Transverse colon (tissue), 4 donors: ENCODE results near the gene DISP1. TPM values are rescaled to one million over a fixed set of nuclear protein-coding genes. Genes with fewer than 3 reads are reported as not detected.

Source experiments
- DNase-seq: peaks from one replicate; pipeline ENCODE4 v3.0.0-alpha.2; 2019
- H3K27ac ChIP-seq, 4 donors: fragments of 200-600 bp; sonication (generic); 2 replicates each; pipeline ENCODE4 v1.5.1; 2016 to 2018; ENCODE audit warnings: inconsistent platforms in 4 of 4
- H3K27me3 ChIP-seq: fragments of 200-600 bp; sonication (generic); 2 replicates; pipeline ENCODE4 v1.5.1; 2017; ENCODE audit warnings: inconsistent platforms
- H3K36me3 ChIP-seq, 4 donors: fragments of 200-600 bp; sonication (generic); 2 replicates each; pipeline ENCODE4 v1.5.1; 2017 to 2019; ENCODE audit warnings: inconsistent platforms in 4 of 4
- H3K4me1 ChIP-seq, 4 donors: fragments of 200-600 bp; sonication (generic); 2 replicates each; pipeline ENCODE4 v1.5.1; 2017 to 2020; ENCODE audit warnings: inconsistent platforms in 4 of 4
- H3K4me3 ChIP-seq, 4 donors: fragments of 200-600 bp; sonication (generic); 1 replicate in 1 of 4; 2 replicates in 3 of 4; pipeline versions ENCODE4 v1.5.1 to v1.6.1; 2017 to 2019; ENCODE audit warnings: inconsistent platforms in 4 of 4
- H3K9me3 ChIP-seq, 2 donors: fragments of 200-600 bp; sonication (generic); 2 replicates each; pipeline ENCODE4 v1.5.1; 2017 to 2019; ENCODE audit warnings: inconsistent platforms in 2 of 2
- EP300 ChIP-seq: sonication (generic); formaldehyde crosslinking; IDR thresholded peaks from one replicate; pipeline ENCODE4 v1.6.1; 2017; ENCODE audit warnings: antibody characterized with exemption, low read depth
- POLR2A ChIP-seq: fragments of 450-650 bp; IDR thresholded peaks from one replicate; pipeline ENCODE4 v1.6.1; 2016; ENCODE audit warnings: antibody characterized with exemption, mild to moderate bottlenecking, moderate library complexity
- POLR2AphosphoS5 ChIP-seq, 3 donors: sonication (generic); formaldehyde crosslinking; IDR thresholded peaks; one replicate each; pipeline ENCODE4 v1.6.1; 2016; ENCODE audit warnings: antibody characterized with exemption in 3 of 3
- WGBS, 2 donors: methylation state at CpG; one replicate each; pipeline ENCODE4 v1.1.5; 2018; ENCODE audit warnings: low coverage in 1 of 2; 5-methylcytosine and 5-hydroxymethylcytosine counted together
- in situ Hi-C, 4 donors: fragments of 200-750 bp; cut with MboI; loops; one replicate each; pipeline versions ENCODE4 v1.15.0 to v1.15.1; 2017; ENCODE audit warnings: low sequenced_read_pairs in 3 of 4, low pct_ligation_motif_present in 1 of 4, low pct_unique_long_range_greater_than_20kb in 1 of 4
- intact Hi-C: fragments of 100-400 bp; cut with DNase I; formaldehyde crosslinking; loops from one replicate; pipeline ENCODE4 v1.15.1; 2023; ENCODE audit warnings: low total_unique reads
- total RNA-seq, 4 donors: library from RNA; depleted of rRNA; stranded (reverse); fragments of >200 nt; gene quantifications; one replicate each; pipeline ENCODE4 v1.1.0, GENCODE V29; 2016
- TF ChIP-seq, protein P1 (sequence below), 5 experiments: fragments of 200-600 bp in 3 of 5; fragments of 450-650 bp in 2 of 5; sonication (generic) in 3 of 5; IDR thresholded peaks; 1 replicate in 2 of 5; 2 replicates in 3 of 5; pipeline ENCODE4 v1.5.1; 2016 to 2017; ENCODE audit warnings: antibody characterized with exemption in 5 of 5, inconsistent platforms in 3 of 5, mild to moderate bottlenecking in 2 of 5, moderate library complexity in 1 of 5

DISP1 gene
- total RNA-seq, 4 donors from 2014 or later: 2.2 to 7.2 (median 5.6) TPM

DNA sequence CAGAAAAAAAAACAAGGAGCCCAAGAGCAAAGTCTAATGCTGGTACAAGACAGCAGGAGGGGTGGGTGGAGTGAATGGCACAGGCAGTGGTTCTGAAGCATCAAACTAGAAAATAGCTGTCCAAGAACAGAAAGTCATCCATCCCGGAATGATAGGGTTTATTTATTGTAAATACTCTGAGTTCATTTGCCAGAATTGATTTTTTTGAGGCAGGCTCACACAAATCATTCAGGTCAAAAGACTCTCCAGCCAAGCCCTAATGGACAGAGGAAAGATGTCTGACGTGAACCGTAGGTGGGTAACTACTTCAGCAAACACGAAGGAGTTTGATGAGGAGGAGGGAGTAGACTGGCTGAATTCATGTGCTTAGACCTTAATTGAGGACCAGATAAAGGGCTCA, 13.8 kb upstream of the DISP1 start:
- intact Hi-C loops: no loop called here
- H3K36me3 ChIP-seq: no peaks in the 10 kb centered on the region
- no peaks in the 10 kb centered on the region for H3K27me3 ChIP-seq
- TF ChIP-seq POLR2AphosphoS5 (IDR thresholded peaks at IDR 0.05) (no peak), EP300 (no peak), POLR2A (no peak)
- TF ChIP-seq, protein P1, sequence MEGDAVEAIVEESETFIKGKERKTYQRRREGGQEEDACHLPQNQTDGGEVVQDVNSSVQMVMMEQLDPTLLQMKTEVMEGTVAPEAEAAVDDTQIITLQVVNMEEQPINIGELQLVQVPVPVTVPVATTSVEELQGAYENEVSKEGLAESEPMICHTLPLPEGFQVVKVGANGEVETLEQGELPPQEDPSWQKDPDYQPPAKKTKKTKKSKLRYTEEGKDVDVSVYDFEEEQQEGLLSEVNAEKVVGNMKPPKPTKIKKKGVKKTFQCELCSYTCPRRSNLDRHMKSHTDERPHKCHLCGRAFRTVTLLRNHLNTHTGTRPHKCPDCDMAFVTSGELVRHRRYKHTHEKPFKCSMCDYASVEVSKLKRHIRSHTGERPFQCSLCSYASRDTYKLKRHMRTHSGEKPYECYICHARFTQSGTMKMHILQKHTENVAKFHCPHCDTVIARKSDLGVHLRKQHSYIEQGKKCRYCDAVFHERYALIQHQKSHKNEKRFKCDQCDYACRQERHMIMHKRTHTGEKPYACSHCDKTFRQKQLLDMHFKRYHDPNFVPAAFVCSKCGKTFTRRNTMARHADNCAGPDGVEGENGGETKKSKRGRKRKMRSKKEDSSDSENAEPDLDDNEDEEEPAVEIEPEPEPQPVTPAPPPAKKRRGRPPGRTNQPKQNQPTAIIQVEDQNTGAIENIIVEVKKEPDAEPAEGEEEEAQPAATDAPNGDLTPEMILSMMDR (IDR thresholded peaks at IDR 0.05): no peak
- no peaks in the 10 kb centered on the region for H3K9me3 ChIP-seq
- H3K4me3 ChIP-seq: no peak overlapping the region
- WGBS, 2 donors: 86 to 87% methylated on average over 3 to 4 of the region's 4 CpGs
- H3K4me1 ChIP-seq: no peaks in the 10 kb centered on the region
- no peak for DNase-seq
- in situ Hi-C loops: no loop called here
- no peak overlapping the region for H3K27ac ChIP-seq

DNA sequence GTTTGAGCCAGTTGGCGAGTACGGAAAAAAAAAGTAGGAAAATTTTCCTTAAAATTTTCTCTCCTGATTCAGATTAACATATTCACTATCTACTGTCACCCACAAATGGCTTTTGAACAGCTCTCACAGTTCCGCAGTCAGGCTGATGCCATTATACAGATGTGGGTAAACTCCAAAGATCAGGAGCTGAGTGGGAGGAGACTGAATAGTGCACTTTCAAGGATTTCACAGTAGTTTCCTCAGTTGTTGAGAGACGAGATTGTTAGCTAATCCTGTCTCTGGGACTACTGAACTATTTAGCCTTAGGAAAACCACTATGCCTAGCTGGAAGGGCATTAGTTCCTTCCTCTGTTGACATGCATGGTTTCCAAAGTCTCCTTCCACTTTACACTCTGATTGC, 3.2 kb upstream of the DISP1 start:
- no peak for DNase-seq
- H3K27ac ChIP-seq: no peak overlapping the region
- in situ Hi-C loops (no loop called here), intact Hi-C loops (no loop called here)
- H3K9me3 ChIP-seq: no peaks in the 10 kb centered on the region
- TF ChIP-seq EP300 (no peak), POLR2A (no peak), POLR2AphosphoS5 (IDR thresholded peaks at IDR 0.05) (no peak)
- TF ChIP-seq, protein P1 (IDR thresholded peaks at IDR 0.05): no peak
- H3K4me1 ChIP-seq: peaks cover 0 to 19% (median 9%) of the 10 kb centered on the region in 4 donors
- no peak overlapping the region for H3K4me3 ChIP-seq
- 76 to 81% methylated on average over 4 of the region's 4 CpGs for WGBS, 2 donors
- H3K36me3 ChIP-seq: no peaks in the 10 kb centered on the region
- no peaks in the 10 kb centered on the region for H3K27me3 ChIP-seq

DNA sequence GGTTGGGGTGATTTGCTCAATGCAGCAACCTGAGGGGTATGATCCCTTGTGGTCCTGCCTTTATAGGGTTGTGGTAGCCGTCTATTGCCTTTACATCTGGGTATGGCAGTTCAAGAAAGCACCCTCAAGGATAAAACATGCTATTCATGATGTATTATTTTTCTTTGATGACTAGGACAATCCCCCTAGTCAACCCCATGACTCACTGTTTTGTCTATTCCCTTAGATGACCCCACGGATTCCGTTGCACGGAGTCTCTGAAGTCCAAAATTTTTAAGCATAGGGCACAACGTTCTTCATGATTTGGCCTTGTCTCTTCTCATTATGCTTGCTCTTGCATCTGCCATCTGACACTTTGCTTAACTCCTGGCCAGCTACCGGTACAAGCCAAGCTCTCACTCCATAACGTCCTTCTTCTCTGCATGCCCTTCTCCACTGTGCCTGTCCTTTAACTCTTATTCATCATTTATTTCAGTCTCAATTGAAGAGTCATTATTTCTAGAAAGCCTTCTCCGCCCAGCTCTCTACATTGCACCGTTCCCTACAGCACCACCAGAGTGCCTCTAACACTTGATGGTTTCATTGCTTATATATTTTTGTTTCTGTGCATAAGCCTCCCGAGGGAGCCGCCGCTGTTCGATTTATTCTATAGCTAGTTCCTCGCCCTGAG, 838 bp upstream of the DISP1 start:
- Histone ChIP-seq H3K4me3 (peak overlapping the region in 2 of 4 donors; percentile 78 to 99), H3K27me3 (no peaks in the 10 kb centered on the region), H3K4me1 (peaks cover 3 to 26% (median 11%) of the 10 kb centered on the region in 4 donors), H3K27ac (peak overlapping the region; percentile 93 to 98 (median 96)), H3K36me3 (no peaks in the 10 kb centered on the region), H3K9me3 (no peaks in the 10 kb centered on the region)
- DNase-seq: peak; percentile 10
- WGBS, 2 donors: 72 to 78% methylated on average over 9 to 14 of the region's 14 CpGs
- intact Hi-C loops (no loop called here), in situ Hi-C loops (no loop called here)
- TF ChIP-seq EP300 (no peak), POLR2AphosphoS5 (IDR thresholded peaks at IDR 0.05) (no peak), POLR2A (no peak)
- TF ChIP-seq, protein P1 (IDR thresholded peaks at IDR 0.05): no peak

DNA sequence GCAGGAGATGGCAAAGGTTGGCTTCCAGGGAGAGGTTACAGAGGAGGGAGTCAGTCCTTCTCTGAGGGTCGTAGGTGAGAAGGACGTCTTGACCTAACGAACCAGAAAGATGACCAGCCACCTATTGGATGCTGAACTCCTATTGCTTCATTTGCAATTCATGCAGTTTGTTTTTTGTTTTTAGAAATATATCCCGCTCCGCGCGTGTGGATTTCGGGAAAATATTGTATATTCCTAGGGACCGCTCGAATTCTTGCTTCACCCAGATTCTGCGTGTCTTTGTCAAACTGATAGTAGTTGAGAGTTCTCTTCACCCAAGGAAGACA, 564 bp downstream of the DISP1 start:
- no peaks in the 10 kb centered on the region for H3K27me3 ChIP-seq
- peak overlapping the region; percentile 93 to 98 (median 96) for H3K27ac ChIP-seq
- in situ Hi-C loops: no loop called here
- H3K4me3 ChIP-seq: peak overlapping the region; percentile 58 to 99 (median 80)
- WGBS, 2 donors: 1 to 4% methylated on average over 8 to 11 of the region's 11 CpGs
- no peaks in the 10 kb centered on the region for H3K36me3 ChIP-seq
- TF ChIP-seq EP300 (no peak), POLR2AphosphoS5 (IDR thresholded peaks at IDR 0.05) (no peak), POLR2A (no peak)
- no peak for DNase-seq
- intact Hi-C loops: no loop called here
- no peaks in the 10 kb centered on the region for H3K9me3 ChIP-seq
- H3K4me1 ChIP-seq: peaks cover 3 to 26% (median 11%) of the 10 kb centered on the region in 4 donors
